Endothelial cell of umbilical vein (primary cell): ENCODE data around the gene SHISA9.

ENCODE experiments used
- CTCF ChIP-seq, 2 donors: IDR thresholded peaks; 1 replicate in 1 of 2; 2 replicates in 1 of 2; pipeline ENCODE4 v1.5.1; 2011; ENCODE audit warnings: low read length in 2 of 2, mild to moderate bottlenecking in 2 of 2, moderate library complexity in 2 of 2, control low read depth in 1 of 2, inconsistent platforms in 1 of 2, low read depth in 1 of 2; ENCODE audit not compliant: insufficient read depth in 1 of 2; ENCODE audit errors: extremely low read depth in 1 of 2
- EZH2 ChIP-seq: IDR thresholded peaks from 2 replicates; pipeline ENCODE4 v1.6.1; 2012; ENCODE audit warnings: borderline replicate concordance, low read depth, mild to moderate bottlenecking, moderate library complexity, low read length, inconsistent platforms; ENCODE audit not compliant: severe bottlenecking
- MAX ChIP-seq: IDR thresholded peaks from 2 replicates; pipeline ENCODE4 v1.6.1; 2011; ENCODE audit not compliant: insufficient read depth, insufficient read length
- MYC ChIP-seq: IDR thresholded peaks from one replicate; pipeline ENCODE4 v1.6.1; 2011; ENCODE audit warnings: mild to moderate bottlenecking, low read depth, low read length
- POLR2A ChIP-seq: IDR thresholded peaks from 2 replicates; pipeline ENCODE4 v1.6.1; 2012; ENCODE audit warnings: low read depth, mild to moderate bottlenecking, control low read depth, low read length
- POLR2AphosphoS5 ChIP-seq: IDR thresholded peaks from 2 replicates; pipeline ENCODE4 v1.6.1; 2012; ENCODE audit warnings: low read depth, mild to moderate bottlenecking, control low read depth, low read length, moderate library complexity; ENCODE audit not compliant: insufficient read depth

GRCh38 chr16:13148836-13149235 is 247.4 kb downstream of the SHISA9 start:
- TF ChIP-seq POLR2AphosphoS5 (no peak), CTCF (IDR thresholded peaks at IDR 0.05; ENCODE audit: extremely low read depth in 1 of 2, insufficient read depth in 1 of 2, low read depth in 1 of 2, low read length in 2 of 2) (no peak), EZH2 (no peak), POLR2A (no peak), MAX (no peak), MYC (no peak)
